GM19468 (cell line): Measurements from ENCODE around the gene PCDHGB1.
"Not testable (repeated sequence)": the region's sequence is repeated elsewhere in the genome, so short reads cannot be mapped to it uniquely, and the experiment has no call there.

Source experiments
- ATAC-seq: cut with Tn5 transposase; IDR thresholded peaks from one replicate; pipeline ENCODE4 v1.9.1; 2021; ENCODE audit warnings: mild to moderate bottlenecking, moderate library complexity, moderate number of reproducible peaks; ENCODE audit not compliant: unreplicated experiment; ENCODE audit errors: extremely low read depth

The PCDHGB1 gene

GRCh38 chr5:141349917-141350619, at the start of gene PCDHGB1:
TSS of gene PCDHGB1 (plus strand) at chr5:141350099. CDS start at chr5:141350261, 162 bp downstream.
- ATAC-seq: no peak

GRCh38 chr5:141303756-141304155, 46.1 kb upstream of the PCDHGB1 start, which contains the start of gene SLC25A2:
TSS of gene SLC25A2 (minus strand) at chr5:141304049. CDS start at chr5:141303865, 184 bp downstream.
- no peak for ATAC-seq

GRCh38 chr5:141306630-141307029, 43.3 kb upstream of the PCDHGB1 start:
- ATAC-seq: no peak

GRCh38 chr5:141313711-141314110, 36.2 kb upstream of the PCDHGB1 start:
- no peak for ATAC-seq

GRCh38 chr5:141316963-141317362, 32.9 kb upstream of the PCDHGB1 start:
- ATAC-seq: not testable (repeated sequence)

- no peak for ATAC-seq
Observed at GRCh38 chr5:141319202-141319601, 30.7 kb upstream of the PCDHGB1 start.

GRCh38 chr5:141319699-141320098, 30.2 kb upstream of the PCDHGB1 start:
- no peak for ATAC-seq

- peak; percentile 96 for ATAC-seq
Observed at GRCh38 chr5:141320225-141321169, 29.4 kb upstream of the PCDHGB1 start, which contains the start of gene TAF7. TSS of gene TAF7 (minus strand) at chr5:141320784. CDS start at chr5:141320044, 740 bp downstream.

- ATAC-seq: no peak
Observed at GRCh38 chr5:141322261-141322660, 27.6 kb upstream of the PCDHGB1 start.

GRCh38 chr5:141326088-141326854, 23.6 kb upstream of the PCDHGB1 start:
- peak; percentile 28 for ATAC-seq

GRCh38 chr5:141328231-141328630, 21.7 kb upstream of the PCDHGB1 start:
- ATAC-seq: no peak

- ATAC-seq: no peak
Observed at GRCh38 chr5:141330299-141331080, 19.4 kb upstream of the PCDHGB1 start, which contains the start of gene PCDHGA1. TSS of gene PCDHGA1 (plus strand) at chr5:141330514.

- not testable (repeated sequence) for ATAC-seq
Observed at GRCh38 chr5:141332571-141332970, 17.3 kb upstream of the PCDHGB1 start.

- no peak for ATAC-seq
Observed at GRCh38 chr5:141338538-141339306, 11.2 kb upstream of the PCDHGB1 start, which contains the start of gene PCDHGA2. TSS of gene PCDHGA2 (plus strand) at chr5:141338760.

- not testable (repeated sequence) for ATAC-seq
Observed at GRCh38 chr5:141340781-141341354, 9.0 kb upstream of the PCDHGB1 start.

GRCh38 chr5:141342773-141343172, 7.1 kb upstream of the PCDHGB1 start:
- ATAC-seq: no peak

- no peak for ATAC-seq
Observed at GRCh38 chr5:141343242-141343952, 6.5 kb upstream of the PCDHGB1 start, which contains the start of gene PCDHGA3. TSS of gene PCDHGA3 (plus strand) at chr5:141343829. CDS start at chr5:141344034, 205 bp downstream.
